OCI-LY1 (cell line): Measurements from ENCODE around the gene CHCHD3.

ENCODE experiments used
- H2AFZ ChIP-seq: fragments of 200-600 bp; sonication (generic), shearing (Covaris generic); 2 replicates; pipeline ENCODE4 v1.6.0; 2014; ENCODE audit warnings: antibody characterized with exemption, mild to moderate bottlenecking, low read length
- H3F3A ChIP-seq: fragments of 200-600 bp; sonication (generic), shearing (Covaris generic); 2 replicates; pipeline ENCODE4 v1.6.0; 2014; ENCODE audit warnings: mild to moderate bottlenecking, antibody characterized with exemption, low read length, moderate library complexity; ENCODE audit not compliant: insufficient read depth
- H3K27ac ChIP-seq: fragments of 200-600 bp; sonication (generic); 2 replicates; pipeline ENCODE4 v1.5.1; 2014; ENCODE audit warnings: low read length, mixed run types, mild to moderate bottlenecking, low read depth; ENCODE audit not compliant: poor library complexity, severe bottlenecking
- H3K27me3 ChIP-seq: fragments of 200-600 bp; sonication (generic); 2 replicates; pipeline ENCODE4 v1.6.0; 2014; ENCODE audit warnings: antibody characterized with exemption, mild to moderate bottlenecking, low read length, moderate library complexity; ENCODE audit not compliant: insufficient read depth
- H3K36me3 ChIP-seq: fragments of 200-600 bp; sonication (generic); 2 replicates; pipeline ENCODE4 v1.6.1; 2014; ENCODE audit warnings: mild to moderate bottlenecking, antibody characterized with exemption, low read length, moderate library complexity, mixed read lengths; ENCODE audit not compliant: insufficient read depth
- H3K4me1 ChIP-seq: fragments of 200-600 bp; sonication (generic); 2 replicates; pipeline ENCODE4 v1.5.1; 2014; ENCODE audit warnings: mild to moderate bottlenecking, low read length, moderate library complexity; ENCODE audit not compliant: insufficient read depth, severe bottlenecking
- H3K4me2 ChIP-seq: fragments of 200-600 bp; sonication (generic), shearing (Covaris generic); 2 replicates; pipeline ENCODE4 v1.6.1; 2014; ENCODE audit warnings: low read length
- H3K4me3 ChIP-seq: fragments of 200-600 bp; sonication (generic); 2 replicates; pipeline ENCODE4 v1.5.1; 2014; ENCODE audit warnings: low read length, low read depth, mild to moderate bottlenecking, mixed read lengths; ENCODE audit not compliant: poor library complexity, severe bottlenecking
- H3K79me2 ChIP-seq: fragments of 200-600 bp; shearing (Covaris generic); 2 replicates; pipeline ENCODE4 v1.6.1; 2016; ENCODE audit warnings: mixed run types, low read length, mixed read lengths; ENCODE audit not compliant: insufficient read depth
- H3K9ac ChIP-seq: fragments of 200-600 bp; sonication (generic), shearing (Covaris generic); 2 replicates; pipeline ENCODE4 v1.6.1; 2014; ENCODE audit warnings: mild to moderate bottlenecking, low read length, mixed read lengths
- H3K9me2 ChIP-seq: fragments of 200-600 bp; sonication (generic), shearing (Covaris generic); 2 replicates; pipeline ENCODE4 v1.6.1; 2014; ENCODE audit warnings: low read depth, mild to moderate bottlenecking, low read length, mixed read lengths
- H3K9me3 ChIP-seq: fragments of 200-600 bp; shearing (Covaris generic); 2 replicates; pipeline ENCODE4 v1.6.1; 2014; ENCODE audit warnings: low read length, mixed read lengths
- H4K20me1 ChIP-seq: fragments of 200-600 bp; sonication (generic), shearing (Covaris generic); 2 replicates; pipeline ENCODE4 v1.6.0; 2016; ENCODE audit warnings: mild to moderate bottlenecking, low read length; ENCODE audit not compliant: insufficient read depth
- EZH2 ChIP-seq: fragments of 200-600 bp; sonication (generic), shearing (Covaris generic); IDR thresholded peaks from 2 replicates; pipeline ENCODE4 v1.8.0; 2017; ENCODE audit warnings: borderline replicate concordance, mixed run types, mild to moderate bottlenecking, antibody characterized with exemption, low read length, moderate library complexity, mixed read lengths
- TF ChIP-seq, protein P1 (sequence below): fragments of 200-600 bp; sonication (generic), shearing (Covaris generic); IDR thresholded peaks from 2 replicates; pipeline ENCODE4 v1.5.1; 2017; ENCODE audit warnings: mild to moderate bottlenecking, antibody characterized with exemption, low read length, moderate library complexity, mixed read lengths

CHCHD3 gene

DNA sequence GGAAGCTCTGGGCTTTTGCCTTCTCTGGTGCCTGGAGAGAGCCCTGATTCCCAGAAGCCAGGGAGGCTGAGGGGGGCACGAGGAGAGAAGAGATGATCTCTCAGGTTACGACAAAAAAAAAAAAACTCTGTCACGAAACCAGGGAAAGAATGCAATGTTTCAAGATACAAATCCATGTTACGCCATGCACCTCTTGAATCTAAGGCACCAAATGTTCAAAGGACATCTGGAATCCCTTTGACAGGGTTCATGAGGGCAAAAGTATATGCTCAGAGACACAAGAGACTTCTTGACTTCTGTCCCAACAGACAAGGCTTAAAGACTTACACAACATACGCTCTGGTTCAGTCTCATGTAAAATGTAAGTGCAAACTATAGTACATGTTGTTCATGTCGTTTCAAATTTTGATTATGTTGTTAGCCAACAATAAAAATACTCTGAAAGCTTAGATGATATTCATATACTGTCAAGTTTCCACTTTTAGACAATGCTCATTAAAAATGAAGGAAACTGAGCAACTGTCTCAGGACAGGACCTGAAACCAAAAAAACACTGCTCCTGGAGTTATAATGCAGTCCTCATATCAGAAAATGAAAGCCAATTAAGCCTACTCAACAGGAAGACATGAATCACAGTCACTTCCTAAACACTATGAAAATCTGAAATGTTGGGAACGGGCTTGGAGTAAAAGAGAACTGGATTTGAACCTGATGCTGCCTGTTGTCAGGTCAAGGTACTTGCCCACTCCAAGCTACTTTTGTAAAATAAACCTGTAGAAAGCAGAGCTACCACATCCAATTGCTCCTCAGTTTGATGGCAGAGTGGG, 72.3 kb downstream of the CHCHD3 start:
- no peak overlapping the region for H3K4me2 ChIP-seq
- no peaks in the 10 kb centered on the region for H3K9me2 ChIP-seq
- H3K9me3 ChIP-seq: peaks cover 25% of the 10 kb centered on the region
- no peaks in the 10 kb centered on the region for H4K20me1 ChIP-seq
- no peaks in the 10 kb centered on the region for H3K4me1 ChIP-seq
- TF ChIP-seq, protein P1, sequence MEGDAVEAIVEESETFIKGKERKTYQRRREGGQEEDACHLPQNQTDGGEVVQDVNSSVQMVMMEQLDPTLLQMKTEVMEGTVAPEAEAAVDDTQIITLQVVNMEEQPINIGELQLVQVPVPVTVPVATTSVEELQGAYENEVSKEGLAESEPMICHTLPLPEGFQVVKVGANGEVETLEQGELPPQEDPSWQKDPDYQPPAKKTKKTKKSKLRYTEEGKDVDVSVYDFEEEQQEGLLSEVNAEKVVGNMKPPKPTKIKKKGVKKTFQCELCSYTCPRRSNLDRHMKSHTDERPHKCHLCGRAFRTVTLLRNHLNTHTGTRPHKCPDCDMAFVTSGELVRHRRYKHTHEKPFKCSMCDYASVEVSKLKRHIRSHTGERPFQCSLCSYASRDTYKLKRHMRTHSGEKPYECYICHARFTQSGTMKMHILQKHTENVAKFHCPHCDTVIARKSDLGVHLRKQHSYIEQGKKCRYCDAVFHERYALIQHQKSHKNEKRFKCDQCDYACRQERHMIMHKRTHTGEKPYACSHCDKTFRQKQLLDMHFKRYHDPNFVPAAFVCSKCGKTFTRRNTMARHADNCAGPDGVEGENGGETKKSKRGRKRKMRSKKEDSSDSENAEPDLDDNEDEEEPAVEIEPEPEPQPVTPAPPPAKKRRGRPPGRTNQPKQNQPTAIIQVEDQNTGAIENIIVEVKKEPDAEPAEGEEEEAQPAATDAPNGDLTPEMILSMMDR: no peak
- no peak for TF ChIP-seq EZH2
- no peak overlapping the region for H3K9ac ChIP-seq
- no peaks in the 10 kb centered on the region for H3K27me3 ChIP-seq
- peaks cover 36% of the 10 kb centered on the region for H3K36me3 ChIP-seq
- H3K27ac ChIP-seq: no peak overlapping the region
- H2AFZ ChIP-seq: no peak overlapping the region
- H3F3A ChIP-seq: no peaks in the 10 kb centered on the region
- H3K79me2 ChIP-seq: no peaks in the 10 kb centered on the region
- H3K4me3 ChIP-seq: no peak overlapping the region

- Histone ChIP-seq H3K27me3 (no peaks in the 10 kb centered on the region), H4K20me1 (no peaks in the 10 kb centered on the region), H3F3A (no peaks in the 10 kb centered on the region), H3K4me3 (no peak overlapping the region), H3K9me2 (no peaks in the 10 kb centered on the region), H2AFZ (no peak overlapping the region), H3K4me1 (no peaks in the 10 kb centered on the region), H3K27ac (no peak overlapping the region), H3K9ac (no peak overlapping the region), H3K79me2 (no peaks in the 10 kb centered on the region), H3K36me3 (peaks cover 42% of the 10 kb centered on the region), H3K4me2 (no peak overlapping the region), H3K9me3 (peaks cover 25% of the 10 kb centered on the region)
- TF ChIP-seq EZH2: no peak
- TF ChIP-seq, protein P1: no peak
Measured at GRCh38 chr7:133007961-133008360, 73.9 kb downstream of the CHCHD3 start.

DNA sequence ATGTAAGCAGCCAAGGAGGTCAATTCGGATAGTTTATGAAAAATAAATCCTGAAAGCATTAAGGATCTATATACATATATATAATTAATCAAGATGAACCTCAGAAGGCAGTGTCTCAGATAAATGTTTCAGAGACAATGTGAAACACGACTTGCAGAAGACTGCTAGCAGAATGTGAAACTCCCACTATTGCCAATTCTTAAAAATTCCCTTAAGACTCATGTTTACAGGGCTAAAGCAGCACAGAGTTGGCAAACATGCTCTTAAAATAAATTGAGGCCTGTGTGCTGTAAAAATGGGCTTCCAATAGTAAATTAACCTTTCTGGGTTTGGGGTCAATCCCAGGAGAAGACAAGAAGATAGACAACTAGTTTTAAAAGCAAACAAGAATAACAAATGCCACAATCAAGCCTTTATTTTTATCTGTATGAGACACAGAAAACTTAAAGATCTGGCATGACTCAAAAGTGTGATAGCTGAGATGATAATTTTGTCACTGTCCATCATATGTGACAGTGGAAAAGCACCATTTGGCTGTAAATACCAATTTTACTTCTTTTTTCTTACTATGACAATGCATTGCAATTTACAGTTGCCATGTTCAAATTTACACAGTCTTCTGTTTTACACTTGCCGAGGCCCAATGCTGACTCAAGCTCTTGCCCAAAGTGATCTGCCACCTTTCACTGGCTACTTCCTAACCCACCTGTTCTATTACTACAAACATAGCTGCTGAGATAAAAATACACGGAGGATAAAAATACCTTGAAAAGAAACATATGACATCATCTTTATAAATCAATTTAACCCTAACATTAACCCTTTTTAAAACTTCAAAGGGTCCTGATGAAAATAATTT, 78.6 kb downstream of the CHCHD3 start:
- Histone ChIP-seq H3K4me1 (no peaks in the 10 kb centered on the region), H3K9me2 (no peaks in the 10 kb centered on the region), H3K9me3 (peaks cover 23% of the 10 kb centered on the region), H2AFZ (no peak overlapping the region), H3K4me2 (no peak overlapping the region), H3F3A (no peaks in the 10 kb centered on the region), H3K27me3 (no peaks in the 10 kb centered on the region), H3K79me2 (peaks cover 25% of the 10 kb centered on the region), H4K20me1 (no peaks in the 10 kb centered on the region), H3K9ac (no peak overlapping the region), H3K4me3 (no peak overlapping the region), H3K36me3 (peaks cover 36% of the 10 kb centered on the region), H3K27ac (no peak overlapping the region)
- TF ChIP-seq EZH2: no peak
- TF ChIP-seq, protein P1: no peak
